HG03432 (cell line): ENCODE results near the gene RTN3.

Source experiments
- ATAC-seq: cut with Tn5 transposase; IDR thresholded peaks from one replicate; pipeline ENCODE4 v1.9.1; 2021; ENCODE audit warnings: mild to moderate bottlenecking, moderate library complexity; ENCODE audit not compliant: unreplicated experiment

RTN3 gene

DNA sequence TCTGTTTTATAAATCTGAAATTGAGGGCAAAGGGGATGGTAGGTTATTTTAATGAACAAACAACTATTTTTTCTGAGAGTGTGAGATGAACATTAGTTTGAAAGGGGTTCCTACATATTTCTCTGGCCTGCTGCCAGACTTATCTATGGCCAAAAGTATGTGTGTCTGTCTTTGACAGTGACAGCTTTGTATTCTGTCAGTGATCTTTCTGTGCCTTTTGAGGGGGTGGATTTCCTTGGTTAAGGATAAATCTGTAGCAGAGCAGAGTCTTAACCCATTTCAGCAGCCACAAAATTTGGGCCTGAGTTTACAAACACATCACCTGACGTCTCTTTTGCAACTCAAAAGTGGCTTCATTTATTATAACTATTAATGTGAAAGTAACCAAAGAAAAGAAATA lies 56.4 kb downstream of the RTN3 start:
- ATAC-seq = no peak

DNA sequence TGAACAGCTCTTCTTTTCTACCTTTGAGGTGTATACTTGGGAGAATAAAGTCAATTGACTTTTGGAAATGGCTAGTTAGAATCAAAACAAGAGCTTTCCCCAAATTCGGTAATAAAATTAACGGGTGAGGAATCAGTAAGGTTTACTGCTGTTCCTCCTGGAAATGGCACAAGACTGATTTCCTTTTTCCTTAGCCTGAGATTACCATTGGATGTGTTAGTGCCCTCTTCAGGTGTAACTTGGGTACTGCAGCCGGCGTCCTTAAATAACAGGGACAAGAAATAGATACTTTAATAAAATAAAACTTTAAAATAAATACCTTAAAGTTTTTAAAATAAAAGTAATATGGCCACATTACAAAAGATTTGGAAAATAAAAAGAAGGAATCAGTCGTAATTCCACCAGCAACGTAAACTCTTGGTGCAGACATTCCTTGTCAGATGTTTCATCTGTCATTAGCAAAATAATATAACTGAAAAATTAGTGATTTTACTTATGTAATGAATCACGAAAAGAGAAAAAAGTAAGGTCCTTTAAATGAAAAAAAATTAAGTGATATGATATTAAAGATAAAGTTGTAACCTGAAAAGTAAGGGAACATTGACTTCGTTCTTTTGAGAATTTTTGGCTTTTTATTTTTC lies 57.5 kb downstream of the RTN3 start:
- no peak for ATAC-seq

DNA sequence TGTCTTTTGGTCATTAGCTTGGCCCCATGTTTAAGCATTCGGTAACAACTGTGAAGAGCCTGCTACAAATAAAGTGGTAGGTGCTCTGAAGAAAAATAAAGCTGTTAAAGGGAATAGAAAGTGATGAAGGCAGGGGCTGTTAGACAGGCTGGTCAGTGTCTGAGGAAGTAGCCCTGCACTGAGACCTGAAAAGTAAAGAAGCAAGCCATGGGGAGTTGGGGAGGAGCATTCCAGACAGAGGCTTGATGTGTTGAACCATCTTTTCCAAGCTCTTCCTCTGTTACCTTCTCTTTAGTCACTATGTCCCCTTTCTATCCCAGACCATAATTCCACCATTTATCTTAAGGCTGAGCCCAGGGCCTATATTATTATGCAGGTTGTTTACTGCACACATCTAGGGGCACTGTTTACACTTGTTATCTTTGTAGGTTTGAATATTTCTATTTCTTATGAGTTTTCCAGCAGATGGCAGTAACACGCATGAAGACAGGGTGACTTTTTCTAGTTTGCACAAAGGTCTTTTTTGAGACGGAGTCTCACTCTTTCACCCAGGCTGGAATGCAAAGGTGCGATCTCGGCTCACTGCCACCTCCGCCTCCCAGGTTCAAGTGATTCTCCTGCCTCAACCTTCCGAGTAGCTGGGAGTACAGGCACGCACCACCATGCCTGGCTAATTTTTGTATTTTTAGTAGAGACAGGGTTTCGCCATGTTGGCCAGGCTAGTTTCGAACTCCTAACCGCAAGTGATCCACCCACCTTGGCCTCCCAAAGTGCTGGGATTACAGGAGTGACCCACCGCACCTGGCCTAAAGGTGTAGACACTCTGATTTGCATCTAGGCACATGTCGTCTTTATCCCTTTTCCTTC lies 64.2 kb downstream of the RTN3 start:
- no peak for ATAC-seq

DNA sequence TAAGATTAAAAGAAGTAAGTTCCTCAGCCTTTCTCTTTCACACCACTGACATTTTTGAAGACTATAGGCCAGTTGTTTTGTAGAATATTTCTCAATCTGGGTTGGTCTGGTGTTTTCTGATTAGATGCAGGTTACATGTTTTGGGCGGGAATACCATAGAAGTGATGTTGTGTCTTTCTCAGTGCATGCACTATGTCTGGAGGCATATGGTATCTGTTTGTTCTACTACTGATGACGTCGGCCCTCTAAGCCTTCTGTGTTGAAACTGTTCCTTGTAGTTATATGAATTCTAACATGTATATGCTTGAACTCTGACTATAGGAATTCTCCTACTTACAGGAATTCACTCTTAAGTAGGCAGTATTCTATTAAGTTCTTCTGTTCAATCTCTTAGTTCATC lies 65.7 kb downstream of the RTN3 start:
- ATAC-seq = no peak

DNA sequence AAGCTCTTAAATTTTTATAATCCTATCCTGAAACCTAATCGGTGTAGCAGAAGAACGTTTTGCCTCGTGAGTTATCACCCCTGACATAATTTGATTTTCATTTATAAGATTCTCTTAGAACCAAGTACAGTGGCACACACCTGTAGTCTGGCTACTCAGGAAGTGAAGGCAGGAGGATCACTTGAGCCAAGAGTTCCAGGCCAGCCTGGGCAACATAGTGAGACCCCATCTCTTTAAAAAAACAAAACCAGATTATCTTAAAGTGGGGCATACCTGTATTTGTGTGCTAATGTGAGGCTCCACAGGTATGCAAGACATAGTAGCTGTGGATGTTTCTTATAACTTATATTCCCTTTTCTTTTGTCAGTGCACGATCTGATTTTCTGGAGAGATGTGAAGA lies 68.3 kb downstream of the RTN3 start:
- no peak for ATAC-seq

DNA sequence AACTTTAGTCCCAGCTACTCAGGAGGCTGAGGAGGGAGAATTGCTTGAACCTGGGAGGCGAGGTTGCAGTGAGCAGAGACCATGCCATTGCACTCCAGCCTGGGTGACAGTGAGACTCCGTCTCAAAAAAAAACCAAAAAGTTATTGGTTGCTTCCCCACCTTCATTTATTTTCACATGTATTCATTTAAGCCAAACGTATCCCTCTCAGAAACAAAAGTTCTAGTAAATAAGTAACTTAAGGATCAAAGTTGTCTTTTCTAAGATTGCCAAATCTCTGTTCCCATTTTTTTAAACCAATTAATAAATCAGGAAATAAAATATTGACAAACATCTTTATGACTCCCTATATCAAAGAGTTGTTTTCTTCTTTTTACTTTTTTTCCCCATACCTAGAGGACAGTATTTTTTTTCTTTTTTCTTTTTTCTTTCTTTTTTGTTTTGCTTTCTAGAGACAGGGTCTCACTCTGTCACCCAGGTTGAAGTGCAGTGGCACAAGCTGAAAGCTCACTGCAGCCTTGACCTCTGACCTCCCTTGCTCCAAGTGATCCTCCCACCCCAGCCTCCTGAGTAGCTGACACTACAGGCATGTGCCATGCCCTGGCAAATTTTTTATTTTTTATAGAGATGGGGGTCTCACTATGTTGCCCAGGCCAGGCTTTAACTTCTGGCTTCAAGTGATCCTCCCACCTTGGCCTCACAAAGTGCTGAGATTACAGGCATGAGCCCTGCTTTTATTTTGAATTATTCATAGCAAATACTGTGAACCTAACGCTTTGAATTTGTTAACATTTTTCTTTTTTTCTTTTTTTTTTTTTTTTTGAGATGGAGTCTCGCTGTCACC lies 75.8 kb downstream of the RTN3 start:
- no peak for ATAC-seq

DNA sequence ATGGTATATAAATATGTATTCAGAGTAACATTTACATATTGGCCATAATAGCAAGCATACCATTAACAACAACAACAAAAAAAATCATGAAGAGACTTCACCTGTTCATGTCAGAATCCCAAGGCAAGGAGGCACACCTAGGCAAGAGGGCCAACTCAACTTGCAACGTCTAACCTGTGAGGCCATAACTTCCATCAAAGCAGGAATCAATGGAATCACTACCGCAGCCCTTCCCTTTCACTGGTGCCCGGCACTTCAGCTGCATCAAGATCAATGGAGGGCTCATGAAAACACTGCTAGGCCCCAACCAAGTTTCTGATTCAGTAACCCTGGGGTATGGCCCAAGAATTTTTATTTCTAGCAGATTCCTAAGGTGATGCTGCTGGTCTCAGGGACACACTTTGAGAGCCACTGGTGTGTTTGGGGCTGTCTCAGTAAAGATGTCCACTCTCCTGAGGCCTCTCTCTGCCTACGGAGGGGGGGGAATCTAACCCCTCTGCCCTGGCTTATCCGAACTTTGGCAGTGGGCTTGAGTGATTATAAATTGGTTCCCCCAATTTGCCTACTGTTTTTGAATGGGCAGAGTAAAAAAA lies 79.3 kb downstream of the RTN3 start:
- ATAC-seq = no peak

DNA sequence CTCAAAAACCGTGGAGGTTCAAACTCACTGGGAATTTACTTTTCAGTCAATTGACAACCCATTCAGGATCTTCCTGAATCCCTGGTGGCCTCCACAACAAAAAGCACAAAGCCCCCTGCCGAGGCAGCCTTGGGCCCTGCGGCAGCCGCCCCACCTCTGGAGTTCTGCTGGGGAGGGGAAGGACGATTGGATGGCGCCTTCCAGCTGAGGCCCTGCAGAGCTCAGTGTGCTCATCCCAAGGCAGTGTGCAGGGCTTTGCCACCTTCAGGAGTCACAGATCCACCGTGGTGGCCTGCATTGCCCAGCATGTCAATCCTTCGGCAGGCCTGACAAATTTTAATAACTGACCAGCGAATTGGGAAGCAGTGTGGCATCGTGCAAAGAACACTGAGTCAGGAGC lies 79.9 kb downstream of the RTN3 start:
- no peak for ATAC-seq

DNA sequence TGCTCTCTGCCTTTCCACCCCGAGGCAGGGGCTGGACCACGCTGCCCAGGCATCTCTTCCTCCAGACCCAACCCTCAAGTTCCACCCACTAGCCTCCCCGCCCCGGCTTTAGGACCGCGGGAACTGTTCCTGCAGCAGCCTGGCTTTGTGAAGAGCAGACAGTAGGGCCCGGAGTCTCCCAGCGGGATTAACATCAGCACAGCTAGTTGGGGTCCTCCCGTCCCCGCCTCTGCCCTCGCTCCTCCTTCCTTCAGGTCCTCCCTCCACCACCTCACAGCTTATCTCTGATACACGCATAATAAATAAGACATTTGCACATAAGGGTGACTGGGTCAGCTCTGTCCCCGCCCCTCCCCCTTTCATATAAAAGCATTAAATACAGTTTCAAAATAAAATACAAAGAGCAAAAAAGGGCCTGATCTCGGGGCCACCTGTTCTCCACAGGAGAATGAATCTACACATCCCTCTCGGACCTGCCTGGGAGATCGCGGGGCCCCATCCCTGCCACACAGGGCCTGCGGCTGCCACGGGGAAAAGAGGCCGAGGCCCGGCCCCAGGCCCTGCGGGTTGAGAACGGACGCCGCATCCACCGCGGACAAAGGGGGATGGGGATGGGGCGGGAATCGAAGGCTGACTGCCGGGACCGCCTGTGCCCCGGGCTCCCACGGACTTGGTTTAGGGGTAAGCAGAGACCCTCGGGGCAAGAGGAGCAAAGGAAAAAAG lies 80.8 kb downstream of the RTN3 start:
- no peak for ATAC-seq

DNA sequence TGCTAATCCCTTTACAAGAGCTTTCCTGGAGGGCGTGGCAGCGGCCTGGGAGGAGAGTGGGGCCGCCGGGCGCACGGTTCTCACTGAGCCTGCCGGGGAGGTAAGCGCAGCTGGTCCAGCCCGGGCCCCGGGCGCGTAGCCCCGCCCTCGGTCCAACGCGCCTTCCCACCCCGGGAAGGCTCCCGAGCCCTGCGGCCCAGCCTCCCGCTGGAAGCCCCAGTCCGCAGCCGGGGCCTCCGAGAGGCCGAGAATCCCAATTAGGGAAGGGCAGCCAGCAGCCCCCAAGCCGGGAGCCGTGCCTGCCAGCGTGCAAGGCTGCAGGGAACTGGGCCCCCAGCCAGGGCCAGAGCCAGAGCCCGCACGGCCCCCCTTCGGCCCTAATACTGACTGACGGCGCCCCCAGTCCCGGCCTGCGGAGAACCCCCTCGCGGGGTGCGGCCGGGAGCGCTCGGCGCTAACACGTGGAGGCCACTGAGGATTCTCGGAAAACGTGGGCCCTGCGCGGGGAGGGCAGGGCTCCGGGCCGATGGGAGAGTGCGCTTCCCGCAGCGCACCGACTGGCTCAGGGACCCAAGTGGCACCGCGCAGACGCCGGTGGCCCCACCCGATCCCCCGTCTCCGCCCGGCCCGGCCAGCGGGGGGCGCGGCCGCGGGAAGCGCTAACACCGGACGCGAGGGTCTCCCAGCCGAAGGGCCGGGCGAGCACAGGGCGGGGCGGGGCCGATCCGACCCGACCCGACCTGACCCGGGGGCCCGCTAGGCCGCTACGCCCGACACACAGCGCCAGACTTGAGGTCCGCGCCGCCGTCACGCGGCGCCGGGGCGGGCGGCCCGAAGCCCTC lies 81.6 kb downstream of the RTN3 start:
- no peak for ATAC-seq

DNA sequence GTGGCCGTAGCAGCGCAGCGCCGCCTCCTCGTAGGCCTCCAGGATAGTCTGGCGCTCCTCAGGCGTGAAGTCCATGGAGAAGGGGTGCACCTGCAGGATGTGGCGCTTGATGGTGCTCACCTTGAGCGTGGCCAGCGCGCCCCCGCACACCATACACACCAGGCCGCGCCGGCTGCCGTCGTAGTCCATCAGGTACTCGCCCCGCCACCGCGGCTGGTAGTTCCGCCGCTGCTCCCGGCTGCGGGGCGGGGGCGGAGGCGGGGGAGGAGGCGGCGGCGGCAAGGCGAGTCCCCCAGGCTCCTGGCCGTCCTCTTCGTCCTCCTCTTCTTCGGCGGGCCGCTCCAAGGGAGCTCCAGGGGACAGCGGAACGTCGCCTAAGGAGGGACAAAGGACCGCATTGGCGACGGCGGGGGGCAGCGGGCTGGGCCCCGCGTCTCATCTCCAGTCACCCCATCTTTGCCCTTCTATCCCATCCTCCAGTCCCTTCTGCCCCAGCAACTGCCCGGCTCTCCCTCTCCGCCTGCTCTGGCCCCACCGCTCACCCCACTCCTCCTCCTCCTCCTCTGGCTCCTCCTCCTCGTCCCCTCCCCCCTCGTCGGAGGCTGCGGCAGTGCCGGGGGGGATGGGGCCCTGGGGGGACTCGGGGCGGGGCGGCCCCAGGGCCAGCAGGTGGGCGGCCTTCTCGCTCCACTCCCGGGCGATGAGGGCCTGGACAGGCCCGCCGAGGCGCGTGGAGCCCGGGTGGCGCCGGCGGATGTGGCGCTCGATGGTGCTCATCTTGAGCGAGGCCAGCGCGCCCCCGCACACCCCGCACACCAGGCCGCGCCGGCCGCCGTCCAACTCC lies 82.4 kb downstream of the RTN3 start:
- no peak for ATAC-seq

DNA sequence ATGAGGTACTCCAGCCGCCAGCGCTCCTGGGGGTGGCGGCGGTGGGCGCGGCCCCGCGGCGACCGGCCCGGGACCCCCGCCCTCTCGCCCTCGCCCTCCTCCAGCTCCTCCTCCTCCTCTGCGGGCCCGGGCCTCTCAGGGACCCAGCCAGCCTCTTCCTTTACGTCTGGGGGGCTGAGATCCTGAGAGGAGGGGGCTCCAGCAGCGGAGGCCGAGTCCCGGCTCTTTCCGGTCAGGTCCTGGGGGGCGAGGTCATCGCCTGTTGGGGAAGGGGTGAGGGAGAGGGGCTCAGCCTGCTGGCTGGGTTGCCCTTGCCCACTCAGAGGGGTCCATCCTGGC lies 83.0 kb downstream of the RTN3 start:
- ATAC-seq = no peak

DNA sequence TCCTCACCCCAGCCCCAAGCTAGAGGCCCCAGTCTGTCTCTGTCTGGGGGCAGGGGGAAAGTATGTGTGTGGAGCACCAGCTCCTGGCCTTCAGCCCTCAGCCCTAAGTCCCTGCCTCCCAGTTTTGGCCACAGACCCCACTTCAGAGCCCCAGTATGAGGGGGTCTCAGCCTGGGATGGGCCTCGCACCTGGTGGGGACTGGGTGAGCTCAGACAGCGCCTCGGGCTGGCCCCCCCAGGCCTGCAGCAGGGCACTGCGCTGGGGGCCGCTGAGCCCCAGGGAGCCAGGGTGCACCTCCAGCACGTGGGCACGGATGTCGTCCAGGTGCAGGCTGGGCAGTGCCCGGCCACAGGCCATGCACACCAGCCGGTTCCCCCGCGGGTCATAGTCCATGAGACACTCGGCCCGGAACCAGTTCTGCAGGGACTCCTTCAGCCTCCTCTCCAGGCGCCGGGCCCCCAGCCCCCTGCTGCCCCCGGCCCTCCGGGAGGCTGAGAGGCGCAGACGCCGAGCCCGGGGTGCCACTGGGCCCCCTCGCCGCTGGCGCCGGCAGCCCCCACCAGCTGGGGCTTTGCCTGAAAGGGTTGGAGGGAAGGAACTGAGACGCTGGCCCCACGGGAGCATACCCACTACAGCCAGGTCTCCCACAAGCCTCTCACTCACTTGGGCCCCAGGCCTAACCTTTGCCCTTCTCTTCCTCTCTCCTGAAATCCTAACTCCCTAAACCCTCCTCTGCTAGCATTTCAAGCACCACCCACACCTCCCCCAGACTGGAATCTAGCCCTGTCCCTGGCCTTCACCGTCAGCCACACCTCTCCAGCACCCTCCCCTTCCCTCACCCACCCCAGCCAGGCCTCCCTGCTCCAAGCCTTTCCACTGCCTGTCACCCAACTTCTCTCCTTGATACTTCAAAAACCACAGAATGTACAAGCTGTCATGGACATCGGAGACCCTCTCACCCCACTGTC lies 83.7 kb downstream of the RTN3 start:
- no peak for ATAC-seq

DNA sequence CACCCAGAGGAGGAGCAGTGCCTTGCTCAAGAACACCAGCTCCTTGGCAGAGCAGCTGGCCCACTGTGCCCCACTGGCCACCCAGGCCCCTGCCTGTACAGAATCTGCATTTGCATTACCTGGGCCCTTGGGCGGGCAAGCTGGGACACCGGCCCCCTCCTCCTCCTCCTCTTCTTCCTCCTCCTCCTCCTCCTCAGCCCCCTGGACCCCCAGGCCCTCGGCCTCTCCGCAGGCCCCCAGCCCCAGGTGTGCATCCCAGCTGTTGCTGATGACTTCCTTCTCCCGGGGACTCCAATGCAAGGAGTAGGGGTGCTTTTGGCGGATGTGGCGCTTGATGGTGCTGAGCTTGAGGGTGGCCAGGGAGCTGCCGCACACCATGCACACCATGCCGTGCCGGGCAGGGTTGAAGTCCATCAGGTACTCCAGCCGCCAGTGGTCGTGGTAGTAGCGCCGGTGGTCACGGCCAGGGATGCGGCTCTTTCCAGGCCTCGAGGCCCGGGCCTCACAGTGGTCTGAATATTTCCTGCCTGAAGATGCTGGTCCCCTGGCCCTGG lies 84.5 kb downstream of the RTN3 start:
- no peak for ATAC-seq

DNA sequence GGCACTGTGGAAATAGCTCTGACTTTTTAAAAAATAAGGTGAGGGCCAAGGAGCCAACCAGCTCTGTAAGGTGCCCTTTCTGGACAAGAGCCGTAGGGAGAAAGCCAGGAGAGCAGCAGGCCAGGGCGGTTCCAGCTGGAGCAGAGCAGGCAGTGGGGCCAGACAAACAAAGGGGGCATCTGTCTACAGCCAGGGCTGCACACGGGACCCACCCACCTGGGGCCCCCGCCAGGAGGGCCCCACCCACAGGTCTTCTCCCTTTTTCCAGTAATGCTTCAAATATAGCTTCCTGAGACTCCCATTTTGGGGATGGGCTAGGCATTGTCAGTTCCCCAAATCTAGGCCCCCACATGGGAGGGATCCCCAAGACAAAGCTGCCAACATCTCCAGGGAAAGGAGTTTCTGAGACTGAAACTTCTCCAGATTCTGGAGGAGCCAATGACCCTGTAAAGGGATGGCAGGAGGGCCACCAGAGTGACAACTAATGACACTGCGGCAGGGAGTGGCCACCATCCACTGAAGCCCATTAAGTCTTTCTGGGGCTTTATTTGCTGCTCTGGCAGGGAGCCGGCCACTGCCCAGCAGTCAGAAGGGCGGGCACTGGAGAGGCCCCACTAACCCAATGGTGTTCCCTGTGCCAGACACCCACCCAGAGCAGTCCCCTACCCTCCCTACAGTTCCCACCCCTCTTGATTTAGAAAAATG lies 85.4 kb downstream of the RTN3 start:
- no peak for ATAC-seq

DNA sequence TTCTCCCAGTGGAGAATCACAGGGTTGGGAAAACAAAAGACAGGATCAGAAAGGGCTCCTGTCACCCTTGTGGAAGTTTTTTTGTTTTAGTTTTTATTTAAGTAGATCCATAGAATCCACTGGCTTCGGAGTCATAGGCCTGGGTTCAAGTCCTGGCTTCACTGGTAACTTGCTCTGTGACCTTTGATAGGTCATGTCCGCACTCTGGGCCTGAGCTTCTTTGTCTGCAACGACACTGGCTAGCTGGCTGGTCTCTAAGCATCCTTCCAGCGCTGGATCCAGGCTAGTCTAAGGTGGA lies 85.9 kb downstream of the RTN3 start:
- no peak for ATAC-seq

DNA sequence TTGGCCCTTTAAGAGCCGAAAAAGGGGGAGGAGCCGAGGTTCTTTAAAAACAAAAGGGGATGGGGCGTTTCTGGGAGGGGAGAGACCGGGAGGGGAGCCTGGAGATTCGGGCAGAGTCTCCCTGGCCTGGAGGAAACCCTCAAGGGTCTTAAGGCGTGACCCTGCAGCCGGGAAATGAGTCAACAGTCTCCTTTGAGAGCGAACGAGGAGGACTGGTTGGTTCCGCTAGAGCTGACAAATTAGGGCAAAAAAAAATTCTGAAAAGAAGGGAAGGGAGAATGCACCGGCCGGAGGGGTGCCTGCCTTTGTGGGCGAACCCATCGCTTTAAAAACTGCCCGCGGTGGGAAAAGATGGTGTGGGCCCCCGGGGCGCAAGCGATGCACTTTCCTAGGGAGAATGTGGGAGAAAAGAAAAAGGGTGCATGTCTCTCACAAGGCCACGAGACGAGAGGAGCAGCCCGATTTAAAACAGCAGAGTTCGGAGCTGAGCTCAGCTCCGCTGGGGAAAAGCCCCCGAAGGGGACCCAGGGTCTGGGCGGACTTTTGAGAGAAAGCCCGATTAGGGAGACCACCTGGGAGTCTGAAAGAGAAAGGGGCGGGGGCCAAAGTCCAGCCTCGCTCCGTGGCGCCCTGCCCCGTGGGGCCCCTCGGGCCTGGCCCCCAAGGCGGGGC lies 86.4 kb downstream of the RTN3 start:
- peak; percentile 8 for ATAC-seq
